Osteoblast (primary cell): ENCODE measurements around the gene MIOS. TPM values are rescaled to one million over a fixed set of nuclear protein-coding genes. Genes with fewer than 3 reads are reported as not detected.
A peak's percentile ranks its signal among the peaks of the same experiment; 100 is the strongest.

Experiments used
- DNase-seq: peaks from one replicate; pipeline ENCODE4 v3.0.0; 2011; ENCODE audit warnings: low spot score, mixed read lengths; ENCODE audit not compliant: insufficient read length; ENCODE audit errors: missing footprints
- H2AFZ ChIP-seq: 2 replicates; pipeline ENCODE4 v1.6.0; 2011; ENCODE audit warnings: mild to moderate bottlenecking, low read length
- H3K27ac ChIP-seq: 2 replicates; pipeline ENCODE4 v1.5.1; 2011; ENCODE audit warnings: mild to moderate bottlenecking, low read depth, low read length, moderate library complexity
- H3K27me3 ChIP-seq: 2 replicates; pipeline ENCODE4 v1.6.0; 2012; ENCODE audit warnings: mild to moderate bottlenecking, control low read depth, inconsistent platforms, low read length, moderate library complexity; ENCODE audit not compliant: insufficient read depth
- H3K36me3 ChIP-seq: 2 replicates; pipeline ENCODE4 v1.5.1; 2011; ENCODE audit warnings: mild to moderate bottlenecking, low read length, control low read depth, moderate library complexity; ENCODE audit not compliant: insufficient read depth
- H3K4me1 ChIP-seq: 2 replicates; pipeline ENCODE4 v1.5.1; 2011; ENCODE audit warnings: mild to moderate bottlenecking, low read length, control low read depth, moderate library complexity; ENCODE audit not compliant: insufficient read depth
- H3K4me2 ChIP-seq: 2 replicates; pipeline ENCODE4 v1.6.0; 2011; ENCODE audit warnings: mild to moderate bottlenecking, low read length; ENCODE audit not compliant: insufficient read depth
- H3K4me3 ChIP-seq: fragments of 200-600 bp; sonication (generic); 3 replicates; pipeline ENCODE4 v1.5.1; 2012; ENCODE audit warnings: mild to moderate bottlenecking, low read length, inconsistent platforms; ENCODE audit not compliant: insufficient read depth
- H3K79me2 ChIP-seq: 2 replicates; pipeline ENCODE4 v1.6.0; 2012; ENCODE audit warnings: mild to moderate bottlenecking, low read length, control low read depth, inconsistent platforms; ENCODE audit not compliant: insufficient read depth
- H3K9me3 ChIP-seq: 2 replicates; pipeline ENCODE4 v1.5.1; 2011; ENCODE audit warnings: low read depth, low read length, control low read depth
- H4K20me1 ChIP-seq: 2 replicates; pipeline ENCODE4 v1.6.0; 2012; ENCODE audit warnings: mild to moderate bottlenecking, low read length, control low read depth; ENCODE audit not compliant: insufficient read depth
- total RNA-seq: library from RNA; depleted of rRNA; stranded (reverse); fragments of >200 nt; gene quantifications from 2 replicates; pipeline ENCODE4 v1.2.3, GENCODE V29; 2012
- TF ChIP-seq, protein P1 (sequence below): IDR thresholded peaks from 2 replicates; pipeline ENCODE4 v1.5.1; 2011; ENCODE audit warnings: mild to moderate bottlenecking, low read depth, low read length, moderate library complexity; ENCODE audit errors: extremely low read depth

Gene MIOS
- total RNA-seq, 1 donor, result 43.4 TPM

DNA sequence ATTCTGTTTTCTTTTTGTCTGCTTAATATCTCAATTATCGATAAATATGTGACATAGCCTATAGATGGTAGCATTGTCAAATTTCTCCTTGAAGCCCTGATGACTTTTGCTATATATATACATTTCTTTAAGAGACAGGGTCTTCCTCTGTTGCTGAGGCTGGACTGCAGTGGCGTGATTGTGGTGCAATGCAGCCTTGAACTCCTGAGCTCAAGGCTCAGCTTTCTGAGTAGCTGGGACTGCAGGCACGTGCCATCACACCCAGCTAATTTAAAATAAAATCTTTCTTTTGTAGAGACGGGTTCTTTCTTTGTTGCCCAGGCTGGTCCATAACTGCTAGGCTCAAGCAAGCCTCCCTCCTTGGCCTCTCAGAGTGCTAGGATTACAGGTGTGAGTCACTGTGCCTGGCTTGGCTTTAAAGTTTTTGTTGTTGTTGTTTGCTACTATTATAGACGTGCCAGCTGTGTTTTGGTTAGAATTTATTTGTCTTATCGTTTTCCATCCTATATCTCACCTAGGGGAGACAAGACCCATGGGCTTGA, 80.9 kb downstream of the MIOS start:
- Histone ChIP-seq H3K36me3 (no peaks in the 10 kb centered on the region), H4K20me1 (peaks cover 3% of the 10 kb centered on the region), H3K4me1 (no peaks in the 10 kb centered on the region), H2AFZ (no peak overlapping the region), H3K27ac (no peak overlapping the region), H3K79me2 (peaks cover 59% of the 10 kb centered on the region), H3K9me3 (no peaks in the 10 kb centered on the region), H3K4me2 (no peak overlapping the region), H3K27me3 (no peaks in the 10 kb centered on the region), H3K4me3 (no peak overlapping the region)
- no peak for DNase-seq
- TF ChIP-seq, protein P1, sequence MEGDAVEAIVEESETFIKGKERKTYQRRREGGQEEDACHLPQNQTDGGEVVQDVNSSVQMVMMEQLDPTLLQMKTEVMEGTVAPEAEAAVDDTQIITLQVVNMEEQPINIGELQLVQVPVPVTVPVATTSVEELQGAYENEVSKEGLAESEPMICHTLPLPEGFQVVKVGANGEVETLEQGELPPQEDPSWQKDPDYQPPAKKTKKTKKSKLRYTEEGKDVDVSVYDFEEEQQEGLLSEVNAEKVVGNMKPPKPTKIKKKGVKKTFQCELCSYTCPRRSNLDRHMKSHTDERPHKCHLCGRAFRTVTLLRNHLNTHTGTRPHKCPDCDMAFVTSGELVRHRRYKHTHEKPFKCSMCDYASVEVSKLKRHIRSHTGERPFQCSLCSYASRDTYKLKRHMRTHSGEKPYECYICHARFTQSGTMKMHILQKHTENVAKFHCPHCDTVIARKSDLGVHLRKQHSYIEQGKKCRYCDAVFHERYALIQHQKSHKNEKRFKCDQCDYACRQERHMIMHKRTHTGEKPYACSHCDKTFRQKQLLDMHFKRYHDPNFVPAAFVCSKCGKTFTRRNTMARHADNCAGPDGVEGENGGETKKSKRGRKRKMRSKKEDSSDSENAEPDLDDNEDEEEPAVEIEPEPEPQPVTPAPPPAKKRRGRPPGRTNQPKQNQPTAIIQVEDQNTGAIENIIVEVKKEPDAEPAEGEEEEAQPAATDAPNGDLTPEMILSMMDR, result no peak

DNA sequence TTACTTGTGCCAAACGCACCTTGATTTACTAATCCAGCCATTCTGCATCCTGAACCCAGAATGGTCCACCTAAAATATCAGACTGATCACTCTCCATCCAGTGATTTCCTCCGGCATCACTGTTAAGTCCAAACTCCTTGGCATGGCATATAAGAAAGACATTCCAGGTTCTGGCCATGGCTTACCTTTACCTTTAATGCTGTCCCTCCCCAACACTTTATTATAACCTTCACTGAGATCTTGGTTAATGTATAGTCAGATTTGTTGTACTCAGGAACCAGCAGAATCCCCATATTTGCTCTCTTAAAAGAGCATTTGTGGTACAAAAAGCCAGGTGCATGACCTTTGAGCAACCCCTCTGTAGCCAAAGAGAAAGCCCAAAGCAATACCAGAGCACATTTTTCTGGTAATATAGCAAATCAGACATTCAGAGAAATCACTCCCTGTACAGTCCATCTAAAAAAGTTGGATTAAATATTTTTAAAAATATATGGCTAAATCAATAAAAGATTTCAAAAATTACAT, 84.1 kb downstream of the MIOS start:
- H3K36me3 ChIP-seq, result no peaks in the 10 kb centered on the region
- no peaks in the 10 kb centered on the region for H3K9me3 ChIP-seq
- DNase-seq, result no peak
- no peak overlapping the region for H3K4me2 ChIP-seq
- H3K4me1 ChIP-seq, result no peaks in the 10 kb centered on the region
- H3K79me2 ChIP-seq, result peaks cover 54% of the 10 kb centered on the region
- no peak overlapping the region for H2AFZ ChIP-seq
- TF ChIP-seq, protein P1, result no peak
- no peak overlapping the region for H3K27ac ChIP-seq
- no peaks in the 10 kb centered on the region for H3K27me3 ChIP-seq
- peaks cover 3% of the 10 kb centered on the region for H4K20me1 ChIP-seq
- H3K4me3 ChIP-seq, result no peak overlapping the region

DNA sequence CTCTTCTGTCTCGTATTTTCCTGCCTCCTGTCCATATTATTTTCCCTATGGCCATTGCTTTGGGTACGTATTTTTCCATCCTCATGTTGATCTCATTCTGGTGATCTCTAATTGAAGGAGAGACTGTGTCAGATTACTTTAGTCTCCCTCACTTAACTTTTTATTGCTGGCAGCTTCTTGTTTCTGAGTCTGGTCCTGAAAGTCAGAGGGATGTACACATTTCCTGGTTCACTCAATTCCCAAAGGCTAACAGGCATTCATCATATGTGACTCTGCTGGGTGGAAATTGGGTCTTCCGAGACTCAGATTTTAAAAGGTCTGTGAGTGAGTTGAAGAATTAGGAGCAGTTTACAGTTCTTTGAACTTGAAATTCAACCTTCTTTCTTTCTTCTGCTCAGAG, 84.8 kb downstream of the MIOS start:
- TF ChIP-seq, protein P1, result no peak
- peak; percentile 29 for DNase-seq
- H3K4me3 ChIP-seq, result no peak overlapping the region

DNA sequence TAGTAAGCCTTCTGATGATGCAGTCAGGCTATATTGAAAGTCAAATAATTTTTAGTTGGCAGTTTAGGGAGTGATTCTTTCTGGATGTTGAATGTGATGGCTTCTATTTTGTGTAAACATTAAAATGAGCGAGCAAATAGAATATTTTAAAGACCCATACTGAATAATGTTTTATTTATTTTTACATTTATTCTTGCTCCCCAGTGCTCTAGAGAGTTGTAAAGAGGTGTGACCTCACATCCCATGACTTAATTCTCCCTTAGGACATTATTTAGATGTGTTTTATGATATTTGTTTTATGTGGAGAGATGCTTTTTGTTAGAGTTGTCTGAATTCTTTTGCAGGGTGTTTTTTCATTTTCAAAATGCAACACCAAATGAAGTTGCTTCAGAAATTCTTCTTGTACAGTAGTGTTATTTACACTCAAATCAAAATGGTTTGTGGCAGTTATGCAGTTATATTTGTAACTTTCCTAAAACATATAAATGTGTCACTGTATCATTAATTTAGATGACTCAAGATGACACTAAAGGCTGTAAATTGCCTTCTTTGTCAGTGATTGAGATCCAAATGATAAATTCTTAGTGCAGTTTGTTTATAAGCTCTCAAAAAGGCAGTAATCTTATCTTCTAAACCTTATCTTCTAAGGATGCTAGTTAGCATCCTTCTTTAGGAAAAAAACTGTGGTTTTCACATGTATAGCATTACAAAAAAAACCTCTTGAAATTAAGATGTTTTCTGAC, 86.3 kb downstream of the MIOS start:
- DNase-seq, result no peak
- Histone ChIP-seq H3K4me1 (no peaks in the 10 kb centered on the region), H3K36me3 (no peaks in the 10 kb centered on the region), H3K27me3 (no peaks in the 10 kb centered on the region), H3K4me3 (no peak overlapping the region), H4K20me1 (peaks cover 3% of the 10 kb centered on the region), H3K9me3 (no peaks in the 10 kb centered on the region), H3K27ac (no peak overlapping the region), H2AFZ (no peak overlapping the region), H3K4me2 (no peak overlapping the region), H3K79me2 (peaks cover 44% of the 10 kb centered on the region)
- TF ChIP-seq, protein P1, result no peak

More for the DNA sequence above, 84.8 kb downstream of the MIOS start:
- H3K4me2 ChIP-seq, result no peak overlapping the region
- peaks cover 3% of the 10 kb centered on the region for H4K20me1 ChIP-seq
- no peak overlapping the region for H2AFZ ChIP-seq
- peaks cover 50% of the 10 kb centered on the region for H3K79me2 ChIP-seq
- no peak overlapping the region for H3K27ac ChIP-seq
- H3K4me1 ChIP-seq, result no peaks in the 10 kb centered on the region
- H3K36me3 ChIP-seq, result no peaks in the 10 kb centered on the region
- no peaks in the 10 kb centered on the region for H3K9me3 ChIP-seq
- H3K27me3 ChIP-seq, result no peaks in the 10 kb centered on the region
